Type B pancreatic cell (in vitro differentiated cells): ENCODE measurements around the gene DCAF16. TPM values are rescaled to one million over a fixed set of nuclear protein-coding genes. Genes with fewer than 3 reads are reported as not detected.

Source experiments
- DNase-seq: peaks from one replicate; pipeline ENCODE4 v3.0.0; 2021; ENCODE audit warnings: mixed read lengths; ENCODE audit not compliant: unreplicated experiment; ENCODE audit errors: extremely low spot score
- H3K27ac Mint-ChIP-seq: 2 replicates; pipeline ENCODE4 v1.8.0; 2021; ENCODE audit warnings: mild to moderate bottlenecking, mixed read lengths
- H3K27me3 Mint-ChIP-seq: 2 replicates; pipeline ENCODE4 v1.8.0; 2021; ENCODE audit warnings: mixed read lengths
- H3K36me3 Mint-ChIP-seq: 2 replicates; pipeline ENCODE4 v1.8.0; 2021; ENCODE audit warnings: mixed read lengths
- H3K4me1 Mint-ChIP-seq: one replicate; pipeline ENCODE4 v1.8.0; 2021; ENCODE audit warnings: mixed read lengths; ENCODE audit not compliant: unreplicated experiment
- H3K4me3 Mint-ChIP-seq: 2 replicates; pipeline ENCODE4 v1.8.0; 2021; ENCODE audit warnings: mild to moderate bottlenecking, mixed read lengths
- H3K9me3 Mint-ChIP-seq: 2 replicates; pipeline ENCODE4 v1.8.0; 2021; ENCODE audit warnings: mixed read lengths
- total RNA-seq: library from RNA; stranded (reverse); gene quantifications from 2 replicates; pipeline ENCODE4 v1.2.1, GENCODE V29; 2021; ENCODE audit warnings: low replicate concordance
- TF ChIP-seq, protein P1 (sequence below): fragments of 200-600 bp; sonication (generic); conservative IDR thresholded peaks from 2 replicates; pipeline ENCODE4 v1.5.0; 2021; ENCODE audit warnings: antibody characterized with exemption, mild to moderate bottlenecking

The DCAF16 gene
- total RNA-seq, 1 donor from 2014 or later: 63.7 TPM

DNA sequence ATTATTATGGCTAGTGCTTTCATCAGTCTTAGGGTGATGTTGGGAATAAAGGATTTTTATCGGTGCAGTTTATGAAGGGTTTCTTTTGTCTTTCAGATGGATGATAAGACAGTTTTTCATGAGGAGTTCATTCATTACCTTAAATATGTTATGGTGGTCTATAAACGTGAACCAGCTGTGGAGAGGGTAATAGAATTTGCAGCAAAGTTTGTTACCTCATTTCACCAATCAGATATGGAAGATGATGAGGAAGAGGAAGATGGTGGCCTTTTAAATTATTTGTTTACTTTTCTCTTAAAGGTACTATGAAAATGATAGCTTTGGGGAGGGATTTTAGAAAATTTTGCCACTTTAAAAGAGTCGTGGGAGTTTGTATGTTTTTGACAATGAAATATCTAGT lies 1.6 kb upstream of the DCAF16 start:
- DNase-seq: no peak
- no peak overlapping the region for H3K27ac Mint-ChIP-seq
- H3K4me1 Mint-ChIP-seq: peaks cover 24% of the 10 kb centered on the region
- H3K27me3 Mint-ChIP-seq: no peaks in the 10 kb centered on the region
- peak overlapping the region; percentile 98 for H3K4me3 Mint-ChIP-seq
- H3K36me3 Mint-ChIP-seq: peaks cover 21% of the 10 kb centered on the region
- TF ChIP-seq, protein P1, sequence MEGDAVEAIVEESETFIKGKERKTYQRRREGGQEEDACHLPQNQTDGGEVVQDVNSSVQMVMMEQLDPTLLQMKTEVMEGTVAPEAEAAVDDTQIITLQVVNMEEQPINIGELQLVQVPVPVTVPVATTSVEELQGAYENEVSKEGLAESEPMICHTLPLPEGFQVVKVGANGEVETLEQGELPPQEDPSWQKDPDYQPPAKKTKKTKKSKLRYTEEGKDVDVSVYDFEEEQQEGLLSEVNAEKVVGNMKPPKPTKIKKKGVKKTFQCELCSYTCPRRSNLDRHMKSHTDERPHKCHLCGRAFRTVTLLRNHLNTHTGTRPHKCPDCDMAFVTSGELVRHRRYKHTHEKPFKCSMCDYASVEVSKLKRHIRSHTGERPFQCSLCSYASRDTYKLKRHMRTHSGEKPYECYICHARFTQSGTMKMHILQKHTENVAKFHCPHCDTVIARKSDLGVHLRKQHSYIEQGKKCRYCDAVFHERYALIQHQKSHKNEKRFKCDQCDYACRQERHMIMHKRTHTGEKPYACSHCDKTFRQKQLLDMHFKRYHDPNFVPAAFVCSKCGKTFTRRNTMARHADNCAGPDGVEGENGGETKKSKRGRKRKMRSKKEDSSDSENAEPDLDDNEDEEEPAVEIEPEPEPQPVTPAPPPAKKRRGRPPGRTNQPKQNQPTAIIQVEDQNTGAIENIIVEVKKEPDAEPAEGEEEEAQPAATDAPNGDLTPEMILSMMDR: no peak
- H3K9me3 Mint-ChIP-seq: no peaks in the 10 kb centered on the region

DNA sequence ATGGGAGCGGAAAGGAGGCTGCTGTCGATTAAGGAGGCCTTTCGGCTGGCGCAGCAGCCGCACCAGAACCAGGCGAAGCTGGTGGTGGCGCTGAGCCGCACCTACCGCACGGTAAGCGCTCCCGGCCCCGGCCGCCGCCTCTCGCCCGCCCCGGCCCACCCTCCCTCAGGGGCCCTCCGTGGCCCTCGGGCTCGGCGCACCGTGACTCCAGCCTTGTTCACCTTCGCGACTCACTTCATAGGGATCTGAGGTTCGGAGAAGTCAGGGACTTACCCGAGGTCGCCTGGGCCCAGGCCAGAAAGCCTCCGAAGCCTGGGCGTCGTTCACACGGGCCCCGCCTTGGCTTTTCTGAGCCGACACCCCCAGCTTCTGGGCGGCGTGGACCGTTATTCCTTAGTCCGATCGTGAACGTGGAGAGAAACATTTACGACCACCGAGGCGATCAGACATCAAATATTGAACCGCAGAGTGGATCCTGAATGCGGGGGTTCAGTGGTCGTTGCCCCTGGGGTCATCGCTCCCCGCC lies 584 bp upstream of the DCAF16 start:
- Mint-ChIP-seq H3K27ac (peak overlapping the region; percentile 99), H3K36me3 (peaks cover 17% of the 10 kb centered on the region), H3K9me3 (no peaks in the 10 kb centered on the region), H3K4me1 (peaks cover 30% of the 10 kb centered on the region), H3K4me3 (peak overlapping the region; percentile 98), H3K27me3 (no peaks in the 10 kb centered on the region)
- no peak for DNase-seq
- TF ChIP-seq, protein P1: no peak

DNA sequence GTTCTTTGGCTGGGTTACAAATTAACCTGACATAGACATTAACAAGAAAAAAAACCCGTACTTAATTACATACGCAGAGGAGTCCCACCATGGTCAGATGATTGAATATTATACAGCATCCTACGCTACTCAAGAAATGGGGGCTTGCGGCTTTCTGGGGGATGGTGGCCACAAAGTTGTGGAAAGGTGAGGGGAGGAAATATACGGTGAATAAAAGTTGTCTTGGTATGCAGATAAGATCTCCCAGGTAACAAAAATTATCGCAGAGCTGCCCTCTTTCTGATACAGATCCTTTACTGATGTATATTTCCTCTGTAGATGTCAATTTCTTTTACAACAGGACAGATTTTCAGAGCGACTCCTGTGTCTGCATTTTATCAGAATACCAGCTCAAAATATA lies 890 bp downstream of the DCAF16 start:
- TF ChIP-seq, protein P1: no peak
- peak overlapping the region; percentile 98 for H3K4me3 Mint-ChIP-seq
- H3K4me1 Mint-ChIP-seq: peaks cover 30% of the 10 kb centered on the region
- H3K27ac Mint-ChIP-seq: peak overlapping the region; percentile 99
- no peak for DNase-seq
- no peaks in the 10 kb centered on the region for H3K9me3 Mint-ChIP-seq
- peaks cover 17% of the 10 kb centered on the region for H3K36me3 Mint-ChIP-seq
- no peaks in the 10 kb centered on the region for H3K27me3 Mint-ChIP-seq

DNA sequence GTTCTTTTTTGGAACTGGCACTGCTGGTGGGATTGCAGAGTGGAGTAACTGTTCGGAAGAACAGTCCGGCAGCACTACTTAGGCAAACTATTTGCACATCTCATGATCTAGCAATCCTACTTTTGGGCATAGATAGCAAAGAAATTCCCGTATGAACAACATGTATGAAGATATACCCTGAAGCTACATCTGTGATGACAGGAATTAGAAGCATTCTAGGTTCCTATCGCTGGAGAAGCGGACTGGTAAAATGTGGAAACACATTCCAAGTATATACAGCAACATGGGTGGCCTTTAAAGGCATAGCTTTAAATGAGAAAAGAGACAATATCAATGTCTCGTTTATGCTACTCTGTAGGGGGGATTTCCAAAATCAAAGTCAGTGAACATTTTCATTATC lies 3.1 kb downstream of the DCAF16 start:
- no peak for DNase-seq
- Mint-ChIP-seq H3K4me3 (peak overlapping the region; percentile 90), H3K27me3 (no peaks in the 10 kb centered on the region), H3K36me3 (peaks cover 34% of the 10 kb centered on the region), H3K9me3 (no peaks in the 10 kb centered on the region), H3K4me1 (peaks cover 26% of the 10 kb centered on the region), H3K27ac (no peak overlapping the region)
- TF ChIP-seq, protein P1: no peak

DNA sequence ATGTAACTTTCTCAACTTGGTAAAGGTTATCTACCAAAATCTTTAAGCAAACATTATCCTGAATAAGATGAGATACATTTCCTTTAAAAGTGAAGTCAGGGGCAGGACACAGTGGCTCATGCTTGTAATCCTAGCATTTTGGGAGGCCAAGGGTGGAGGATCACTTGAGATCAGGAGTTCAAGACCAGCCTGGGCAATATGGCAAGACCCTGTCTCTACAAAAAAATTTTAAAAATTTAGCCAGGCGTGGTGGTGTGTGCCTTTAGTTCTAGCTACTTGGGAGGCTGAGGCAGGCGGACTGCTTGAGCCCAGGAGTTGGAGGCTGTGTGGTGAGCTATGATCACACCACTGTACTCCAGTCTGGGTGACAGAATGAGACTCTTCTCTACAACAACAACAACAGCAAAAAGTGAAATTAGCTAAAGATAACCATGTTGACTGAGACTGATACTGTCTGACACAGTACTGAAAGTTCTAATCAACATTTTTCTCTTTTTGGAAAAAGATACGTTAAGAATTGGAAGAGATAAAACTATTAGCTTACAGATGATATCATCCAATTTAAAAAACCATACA lies 4.9 kb downstream of the DCAF16 start:
- Mint-ChIP-seq H3K27me3 (no peaks in the 10 kb centered on the region), H3K4me3 (no peak overlapping the region), H3K9me3 (no peaks in the 10 kb centered on the region), H3K27ac (no peak overlapping the region), H3K4me1 (peaks cover 21% of the 10 kb centered on the region), H3K36me3 (peaks cover 39% of the 10 kb centered on the region)
- TF ChIP-seq, protein P1: no peak
- DNase-seq: no peak
